ENCODE data around the gene HIP1.
"Not testable (repeated sequence)": the region's sequence is repeated elsewhere in the genome, so short reads cannot be mapped to it uniquely, and the experiment has no call there.

The HIP1 gene

DNA sequence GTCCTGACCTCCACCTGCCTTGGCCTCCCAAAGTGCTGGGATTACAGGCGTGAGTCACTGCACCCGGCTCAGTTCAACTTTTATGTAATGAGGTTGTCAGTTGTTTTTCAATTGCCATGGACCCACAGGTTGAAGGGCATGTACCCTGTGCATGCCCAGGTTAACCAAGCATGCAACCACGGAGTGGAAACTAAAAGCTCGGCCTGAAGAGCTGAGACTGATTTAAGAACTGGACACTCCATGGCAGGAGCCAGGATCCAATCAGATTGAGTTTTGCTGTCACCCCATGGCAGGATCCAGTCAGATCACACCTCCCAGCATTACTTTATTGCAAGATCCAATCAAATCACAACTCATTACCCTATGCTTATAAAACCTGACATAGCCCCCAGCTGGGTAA, 229.7 kb downstream of the HIP1 start:
- not testable (repeated sequence) for DNase-seq (ENCODE audit: low read depth); H3K4me3 ChIP-seq (replicated peaks; ENCODE audit: low read depth, low read length)

DNA sequence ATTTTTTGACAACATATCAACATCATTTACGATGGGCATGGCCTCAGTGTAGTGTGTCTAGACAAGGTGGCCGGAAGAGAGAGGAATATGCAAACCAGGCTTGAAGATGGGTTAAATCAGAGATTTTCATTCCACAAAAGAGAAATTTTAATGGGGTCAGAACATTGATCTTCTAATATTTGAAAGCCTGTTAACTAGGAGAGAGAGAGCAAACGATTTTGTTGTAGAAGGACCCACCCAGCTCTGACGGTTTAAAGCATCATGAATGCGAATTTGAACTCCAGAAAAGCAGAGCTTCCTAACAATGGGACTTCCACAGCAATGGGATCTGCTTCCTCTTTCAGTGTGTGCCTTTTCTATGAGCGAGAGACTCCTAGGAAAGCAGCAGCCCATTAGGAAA, 246.7 kb downstream of the HIP1 start, which contains the start of gene SPDYE5:
TSS of gene SPDYE5 (plus strand) at position 301 of the 400 bp plus-strand sequence. CDS start 1,728 bp downstream, outside the sequence.
- not testable (repeated sequence) for DNase-seq (ENCODE audit: low read depth); H3K4me3 ChIP-seq (replicated peaks; ENCODE audit: low read depth, low read length)

DNA sequence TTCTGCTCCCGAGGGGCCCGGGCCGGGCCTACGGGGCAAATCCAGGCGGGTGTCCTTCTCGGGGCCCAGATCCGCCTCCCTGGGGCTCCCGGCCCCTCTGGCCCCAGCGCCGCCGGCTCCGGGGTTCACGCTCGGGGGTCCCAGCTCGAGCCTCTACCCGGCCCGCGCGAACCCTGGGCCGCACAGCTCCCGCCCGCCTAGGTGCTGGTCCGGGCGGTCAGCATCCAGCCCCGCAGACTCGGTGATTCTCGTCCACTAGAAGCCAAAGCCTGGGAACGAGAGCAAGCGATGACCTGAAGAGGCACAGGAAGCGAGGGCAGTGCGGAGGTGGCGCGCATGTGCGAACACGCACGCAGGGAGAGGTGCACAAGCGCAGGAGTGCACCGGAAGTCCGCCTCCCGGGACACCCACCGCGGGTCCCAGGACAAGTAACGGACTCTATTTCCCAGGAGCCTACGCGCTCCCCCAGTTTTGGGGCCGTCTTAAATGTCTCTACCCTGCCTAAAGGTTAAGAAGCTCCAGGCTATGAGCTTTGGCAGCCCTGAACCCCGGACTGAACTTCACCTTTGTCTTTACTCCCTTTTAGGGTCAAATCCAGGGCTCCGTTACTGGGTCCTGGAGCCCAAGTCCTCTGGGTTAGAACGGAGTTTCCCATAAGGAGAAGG, 252.6 kb downstream of the HIP1 start, which contains the start of gene POM121C:
TSS of gene POM121C (minus strand) at position 321 of the 665 bp plus-strand sequence. CDS start 44,803 bp downstream, outside the sequence.
- peak; percentile 91 for DNase-seq (ENCODE audit: low read depth)
- H3K4me3 ChIP-seq (replicated peaks; ENCODE audit: low read depth, low read length) = peak within 1 kb of the TSS; percentile 69

DNA sequence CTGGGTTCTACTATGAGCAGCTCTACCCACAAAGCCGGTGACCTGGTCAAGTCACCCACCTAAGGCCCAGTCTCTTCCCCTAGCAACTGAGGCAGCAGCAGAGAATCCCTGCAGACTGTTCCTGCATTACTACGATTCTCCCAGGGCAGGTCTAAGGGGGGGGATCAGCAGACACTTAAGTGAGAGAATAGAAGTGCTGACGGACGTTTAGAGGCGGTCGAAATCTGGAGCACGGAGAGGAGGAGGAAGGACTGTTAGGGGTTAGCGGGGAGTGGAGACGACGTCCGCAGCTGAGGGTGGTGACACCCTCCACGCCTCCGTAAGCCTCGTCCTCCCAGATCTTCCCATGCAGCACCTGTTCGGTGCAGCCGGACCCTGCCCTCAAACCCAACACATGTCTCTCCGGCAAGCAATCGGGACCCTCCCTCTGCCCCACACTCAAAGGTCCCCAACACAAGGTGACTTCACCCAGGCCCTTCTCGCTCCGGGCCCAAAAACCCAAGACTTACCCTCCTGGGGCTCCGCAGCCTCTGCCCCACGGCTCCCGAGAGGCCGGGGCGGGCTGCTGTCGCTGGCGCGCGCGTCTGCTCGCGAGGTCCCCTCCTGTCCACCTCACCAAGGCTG, 253.3 kb downstream of the HIP1 start:
- not testable (repeated sequence) for DNase-seq (ENCODE audit: low read depth)
- H3K4me3 ChIP-seq (replicated peaks; ENCODE audit: low read depth, low read length) = peak overlapping the region; percentile 69

Data from fibroblast of pulmonary artery (primary cell).